Spleen (tissue), 7 donors: Measurements from ENCODE around the gene EPC2.

Experiments
- CTCF ChIP-seq, 11 experiments: fragments of 200-600 bp in 7 of 11; fragments of 450-650 bp in 4 of 11; sonication (generic) in 4 of 11; IDR thresholded peaks in 8 of 11; conservative IDR thresholded peaks in 3 of 11; 1 replicate in 7 of 11; 2 replicates in 4 of 11; pipeline versions ENCODE4 v1.4.0 to v1.8.0; 2016 to 2021; ENCODE audit warnings: antibody characterized with exemption in 11 of 11, inconsistent platforms in 4 of 11, mild to moderate bottlenecking in 1 of 11
- POLR2A ChIP-seq, 3 donors: fragments of 450-650 bp; IDR thresholded peaks; one replicate each; pipeline ENCODE4 v1.5.1; 2017; ENCODE audit warnings: antibody characterized with exemption in 3 of 3, mild to moderate bottlenecking in 1 of 3
- POLR2AphosphoS5 ChIP-seq, 3 donors: sonication (generic); formaldehyde crosslinking; IDR thresholded peaks; one replicate each; pipeline ENCODE4 v1.5.1; 2017; ENCODE audit warnings: antibody characterized with exemption in 3 of 3
- donor health status: DM: no; HTN: no; CAD: no; lungs with moderate emphysema.
- donor health status: DM: no; HTN: no; CAD: no.
- donor health status: DM: no; HTN: no; CAD: no.

GRCh38 chr2:148622366-148622765 is 22.2 kb upstream of the EPC2 start:
- TF ChIP-seq POLR2AphosphoS5 (IDR thresholded peaks at IDR 0.05) (no peak), POLR2A (IDR thresholded peaks at IDR 0.05) (no peak), CTCF (IDR thresholded peaks at IDR 0.05 in 8 of 11, conservative IDR thresholded peaks at IDR 0.05 in 3 of 11) (no peak)
